Measurements from ENCODE around the gene ABCC8.

GRCh38 chr11:17387811-17388210 is 88.8 kb downstream of the ABCC8 start:
- TF ChIP-seq, protein P1, sequence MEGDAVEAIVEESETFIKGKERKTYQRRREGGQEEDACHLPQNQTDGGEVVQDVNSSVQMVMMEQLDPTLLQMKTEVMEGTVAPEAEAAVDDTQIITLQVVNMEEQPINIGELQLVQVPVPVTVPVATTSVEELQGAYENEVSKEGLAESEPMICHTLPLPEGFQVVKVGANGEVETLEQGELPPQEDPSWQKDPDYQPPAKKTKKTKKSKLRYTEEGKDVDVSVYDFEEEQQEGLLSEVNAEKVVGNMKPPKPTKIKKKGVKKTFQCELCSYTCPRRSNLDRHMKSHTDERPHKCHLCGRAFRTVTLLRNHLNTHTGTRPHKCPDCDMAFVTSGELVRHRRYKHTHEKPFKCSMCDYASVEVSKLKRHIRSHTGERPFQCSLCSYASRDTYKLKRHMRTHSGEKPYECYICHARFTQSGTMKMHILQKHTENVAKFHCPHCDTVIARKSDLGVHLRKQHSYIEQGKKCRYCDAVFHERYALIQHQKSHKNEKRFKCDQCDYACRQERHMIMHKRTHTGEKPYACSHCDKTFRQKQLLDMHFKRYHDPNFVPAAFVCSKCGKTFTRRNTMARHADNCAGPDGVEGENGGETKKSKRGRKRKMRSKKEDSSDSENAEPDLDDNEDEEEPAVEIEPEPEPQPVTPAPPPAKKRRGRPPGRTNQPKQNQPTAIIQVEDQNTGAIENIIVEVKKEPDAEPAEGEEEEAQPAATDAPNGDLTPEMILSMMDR (IDR thresholded peaks at IDR 0.05; ENCODE audit: low read length) = no peak
- no peak for TF ChIP-seq EZH2 (IDR thresholded peaks at IDR 0.05; ENCODE audit: borderline replicate concordance, low read length)

Data from OCI-LY1 (cell line).